ENCODE results near the gene PCDH9. TPM values are rescaled to one million over a fixed set of nuclear protein-coding genes. Genes with fewer than 3 reads are reported as not detected.

Gene PCDH9
- total and polyA plus RNA-seq, 2 of the 13 experiments (the other 11 are each of a cell fraction or from before 2014, with no cell fraction given) = 0.09 TPM; not detected in 1

DNA sequence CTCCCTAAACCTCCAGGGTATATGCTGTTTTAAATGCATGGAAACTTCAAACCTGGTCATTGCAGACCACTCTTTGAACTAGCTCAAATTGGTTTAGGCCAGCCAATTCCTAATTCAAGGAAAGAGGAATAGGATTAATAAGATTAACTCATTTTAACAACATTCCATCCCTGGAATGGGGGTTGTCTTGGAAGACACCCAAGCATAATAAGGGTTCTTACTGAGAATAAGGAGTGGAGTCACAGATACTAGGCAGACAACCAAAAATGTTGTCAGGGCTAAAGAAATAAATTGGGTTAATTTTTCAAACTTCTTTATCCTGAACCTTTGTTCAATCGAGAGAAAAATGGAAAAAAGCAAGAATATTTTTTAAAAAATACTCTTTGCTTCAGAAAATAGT is 186.2 kb downstream of the PCDH9 start:
- BruUV-seq (replicated peaks) = no TSS peak
- FAIRE-seq (no peak), ATAC-seq (no peak), DNase-seq (ENCODE audit: low spot score) (no peak)
- 0% methylated on average over 1 of the region's 1 CpG for WGBS (ENCODE audit: low lambda C conversion rate)
- H4K20me1 ChIP-seq (ENCODE audit: insufficient read depth, low read length) = no peaks in the 10 kb centered on the region
- H3K27me3 ChIP-seq (ENCODE audit: control insufficient read depth in 1 of 2, insufficient read depth in 2 of 2, low read length in 2 of 2) = no peaks in the 10 kb centered on the region
- no peaks in the 10 kb centered on the region for H3K79me2 ChIP-seq (ENCODE audit: insufficient read depth, low read length)
- H3K4me1 ChIP-seq (ENCODE audit: insufficient read depth, low read length) = no peaks in the 10 kb centered on the region
- POLR2A ChIA-PET = no interaction called here
- H2AFZ ChIP-seq (ENCODE audit: low read length) = no peak overlapping the region
- in situ Hi-C loops (cut with HindIII; ENCODE audit: extremely low pct_ligation_motif_present, low pct_unique_long_range_greater_than_20kb) (no loop called here), intact Hi-C loops (cut with micrococcal nuclease; ENCODE audit: unreplicated experiment) (no loop called here)
- CTCF ChIA-PET (ENCODE audit: low intra/inter-chr PET ratio, low total read pairs) = no interaction called here
- no peaks in the 10 kb centered on the region for H3K36me3 ChIP-seq (replicated peaks in 1 of 2; ENCODE audit: control insufficient read depth in 1 of 2, insufficient read depth in 2 of 2, low read length in 2 of 2)
- H3K9me3 ChIP-seq (ENCODE audit: low read length) = no peaks in the 10 kb centered on the region
- H3K27ac ChIP-seq (ENCODE audit: extremely low read length, insufficient read depth, low read length) = no peak overlapping the region
- H3K4me3 ChIP-seq (replicated peaks in 1 of 3; ENCODE audit: insufficient read depth in 1 of 3, low read depth in 2 of 3, low read length in 3 of 3) = no peak overlapping the region
- no peak overlapping the region for H3K9ac ChIP-seq (ENCODE audit: insufficient read depth, low read depth, low read length)
- H3K4me2 ChIP-seq (ENCODE audit: low read depth, low read length) = no peak overlapping the region
- TF ChIP-seq MTF2 (CRISPR knock-in tag; IDR thresholded peaks at IDR 0.05; ENCODE audit: borderline replicate concordance) (no peak), RXRA (CRISPR knock-in tag; IDR thresholded peaks at IDR 0.05) (no peak), ZNF446 (CRISPR knock-in tag; IDR thresholded peaks at IDR 0.05) (no peak), SAFB2 (CRISPR knock-in tag; IDR thresholded peaks at IDR 0.05; ENCODE audit: borderline replicate concordance, low read depth) (no peak), DR1 (CRISPR knock-in tag; IDR thresholded peaks at IDR 0.05) (no peak), HCFC1 (IDR thresholded peaks at IDR 0.05; ENCODE audit: low read depth, low read length) (no peak), SMC3 (IDR thresholded peaks at IDR 0.05; ENCODE audit: low read length) (no peak), MED8 (CRISPR knock-in tag; IDR thresholded peaks at IDR 0.05; ENCODE audit: insufficient replicate concordance) (no peak), ZNF687 (CRISPR knock-in tag; IDR thresholded peaks at IDR 0.05) (no peak), NONO (IDR thresholded peaks at IDR 0.05) (no peak), NONO (CRISPR knock-in tag; conservative IDR thresholded peaks at IDR 0.05) (no peak), ZNF784 (CRISPR knock-in tag; IDR thresholded peaks at IDR 0.05; ENCODE audit: borderline replicate concordance) (no peak), JUNB (CRISPR knock-in tag; IDR thresholded peaks at IDR 0.05; ENCODE audit: borderline replicate concordance) (no peak), YEATS2 (CRISPR knock-in tag; IDR thresholded peaks at IDR 0.05; ENCODE audit: borderline replicate concordance) (no peak)
- TF ChIP-seq, protein P1, sequence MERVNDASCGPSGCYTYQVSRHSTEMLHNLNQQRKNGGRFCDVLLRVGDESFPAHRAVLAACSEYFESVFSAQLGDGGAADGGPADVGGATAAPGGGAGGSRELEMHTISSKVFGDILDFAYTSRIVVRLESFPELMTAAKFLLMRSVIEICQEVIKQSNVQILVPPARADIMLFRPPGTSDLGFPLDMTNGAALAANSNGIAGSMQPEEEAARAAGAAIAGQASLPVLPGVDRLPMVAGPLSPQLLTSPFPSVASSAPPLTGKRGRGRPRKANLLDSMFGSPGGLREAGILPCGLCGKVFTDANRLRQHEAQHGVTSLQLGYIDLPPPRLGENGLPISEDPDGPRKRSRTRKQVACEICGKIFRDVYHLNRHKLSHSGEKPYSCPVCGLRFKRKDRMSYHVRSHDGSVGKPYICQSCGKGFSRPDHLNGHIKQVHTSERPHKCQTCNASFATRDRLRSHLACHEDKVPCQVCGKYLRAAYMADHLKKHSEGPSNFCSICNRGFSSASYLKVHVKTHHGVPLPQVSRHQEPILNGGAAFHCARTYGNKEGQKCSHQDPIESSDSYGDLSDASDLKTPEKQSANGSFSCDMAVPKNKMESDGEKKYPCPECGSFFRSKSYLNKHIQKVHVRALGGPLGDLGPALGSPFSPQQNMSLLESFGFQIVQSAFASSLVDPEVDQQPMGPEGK (CRISPR knock-in tag; IDR thresholded peaks at IDR 0.05) = no peak
- TF ChIP-seq, protein P2, sequence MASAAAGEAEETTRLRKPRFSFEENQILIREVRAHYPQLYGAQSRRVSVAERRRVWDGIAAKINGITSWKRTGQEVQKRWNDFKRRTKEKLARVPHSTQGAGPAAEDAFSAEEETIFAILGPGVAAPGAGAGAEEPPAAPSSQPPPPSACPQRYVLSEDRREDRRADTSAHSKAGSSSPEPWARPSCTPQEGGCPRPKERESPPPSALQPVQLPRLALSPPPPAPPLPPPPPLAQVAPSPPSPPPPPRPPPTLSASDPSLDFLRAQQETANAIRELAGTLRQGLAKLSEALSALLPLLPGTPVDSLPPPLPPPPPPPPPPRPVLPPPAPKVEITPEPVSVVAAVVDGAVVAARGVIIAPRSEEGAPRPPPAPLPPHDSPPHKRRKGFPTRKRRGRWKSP (CRISPR knock-in tag; IDR thresholded peaks at IDR 0.05) = no peak
